ENCODE data around the gene FBXO48.
"Not testable (repeated sequence)": the region's sequence is repeated elsewhere in the genome, so short reads cannot be mapped to it uniquely, and the experiment has no call there.

The FBXO48 gene

GRCh38 chr2:68471385-68471784 is 4.3 kb upstream of the FBXO48 start:
- no peak for DNase-seq

GRCh38 chr2:68469935-68470334 is 2.8 kb upstream of the FBXO48 start:
- no peak for DNase-seq

GRCh38 chr2:68468801-68469200 is 1.7 kb upstream of the FBXO48 start:
- DNase-seq: no peak

DNA sequence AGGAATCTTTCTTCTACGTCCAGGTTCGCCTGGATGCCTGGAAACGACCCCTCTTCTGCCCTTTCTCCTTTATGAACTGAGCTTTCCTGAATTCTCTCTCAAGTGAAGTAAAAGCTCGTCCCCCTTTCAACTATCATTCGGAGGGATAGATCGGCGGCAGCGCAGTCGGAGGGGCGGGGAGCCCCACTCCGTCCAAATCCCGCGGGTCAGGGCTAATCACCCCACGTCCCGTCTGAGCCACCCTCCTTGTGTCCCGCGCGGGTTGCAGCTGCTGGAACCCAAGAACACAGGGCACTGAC is 367 bp downstream of the FBXO48 start:
- no peak for DNase-seq

GRCh38 chr2:68466361-68466777 is 725 bp downstream of the FBXO48 start:
- DNase-seq: peak; percentile 28 to 72 (median 52)

- no peak for DNase-seq
These were observed 1.8 kb downstream of the FBXO48 start for GRCh38 chr2:68465081-68465916.

GRCh38 chr2:68464651-68465050 is 2.4 kb downstream of the FBXO48 start:
- DNase-seq: no peak

GRCh38 chr2:68463287-68463877 is 3.7 kb downstream of the FBXO48 start:
- DNase-seq: peak in 3 of 6 experiments; percentile 22 to 67 (median 54)

DNA sequence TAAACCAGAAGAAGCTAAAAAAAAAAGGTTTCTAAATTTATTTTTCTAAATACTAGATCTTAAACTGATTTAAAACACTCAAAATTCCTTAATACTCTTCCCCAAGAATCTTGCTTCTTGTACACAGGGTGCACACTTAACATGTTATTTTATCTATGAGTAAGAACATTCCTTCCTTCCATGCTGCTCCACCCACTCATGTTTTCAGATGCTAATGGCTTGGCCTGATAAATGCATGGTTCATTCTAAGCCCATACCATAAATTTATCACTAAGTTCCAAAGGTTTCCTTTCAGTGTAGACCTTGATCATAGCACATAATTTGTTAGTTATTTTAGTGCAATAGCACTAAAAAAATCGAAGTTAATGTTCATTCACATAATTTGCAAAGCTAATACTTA is 8.1 kb downstream of the FBXO48 start:
- DNase-seq: no peak

DNA sequence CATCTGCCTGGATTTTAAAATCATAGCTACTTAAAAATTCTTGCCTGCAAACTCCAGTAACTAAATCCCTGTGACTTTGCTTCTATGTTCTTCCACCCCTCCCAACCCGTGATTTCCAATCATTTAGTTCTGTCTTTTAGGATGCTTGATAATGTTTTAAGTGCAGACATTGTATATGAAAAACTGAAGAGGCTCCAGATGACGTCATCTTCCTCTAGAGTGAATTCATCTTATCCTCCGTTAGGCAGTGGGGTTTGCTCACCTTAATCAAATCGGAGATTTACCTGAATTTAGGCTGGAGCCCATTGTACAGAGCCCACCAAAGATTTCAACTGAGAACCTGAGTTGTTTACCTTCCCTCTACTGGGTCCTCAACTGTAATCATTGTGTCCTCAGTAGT is 10.9 kb downstream of the FBXO48 start:
- DNase-seq: no peak

DNA sequence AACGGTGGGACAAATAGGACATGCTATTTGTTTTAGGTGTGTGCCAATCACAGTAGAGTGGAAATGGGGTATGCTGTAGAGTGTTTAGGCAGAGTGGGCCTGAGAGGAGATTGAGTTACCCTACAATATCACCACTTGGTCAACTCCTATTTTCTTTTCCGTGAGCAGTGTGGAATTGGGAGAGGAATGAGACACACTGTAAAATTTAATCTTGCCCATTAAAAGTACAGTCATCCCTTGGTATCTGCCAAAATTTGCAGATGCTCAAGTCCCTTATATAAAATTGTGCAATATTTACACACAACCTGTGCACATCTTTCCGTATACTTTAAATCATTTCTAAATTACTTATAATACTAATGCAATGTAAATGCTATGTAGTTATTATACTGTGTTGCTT is 12.4 kb downstream of the FBXO48 start:
- DNase-seq: no peak

GRCh38 chr2:68453761-68454360 is 13.2 kb downstream of the FBXO48 start:
- no peak for DNase-seq

- peak in 3 of 6 experiments; percentile 41 to 68 (median 54) for DNase-seq
These were observed 14.8 kb downstream of the FBXO48 start for GRCh38 chr2:68452158-68452900.

DNA sequence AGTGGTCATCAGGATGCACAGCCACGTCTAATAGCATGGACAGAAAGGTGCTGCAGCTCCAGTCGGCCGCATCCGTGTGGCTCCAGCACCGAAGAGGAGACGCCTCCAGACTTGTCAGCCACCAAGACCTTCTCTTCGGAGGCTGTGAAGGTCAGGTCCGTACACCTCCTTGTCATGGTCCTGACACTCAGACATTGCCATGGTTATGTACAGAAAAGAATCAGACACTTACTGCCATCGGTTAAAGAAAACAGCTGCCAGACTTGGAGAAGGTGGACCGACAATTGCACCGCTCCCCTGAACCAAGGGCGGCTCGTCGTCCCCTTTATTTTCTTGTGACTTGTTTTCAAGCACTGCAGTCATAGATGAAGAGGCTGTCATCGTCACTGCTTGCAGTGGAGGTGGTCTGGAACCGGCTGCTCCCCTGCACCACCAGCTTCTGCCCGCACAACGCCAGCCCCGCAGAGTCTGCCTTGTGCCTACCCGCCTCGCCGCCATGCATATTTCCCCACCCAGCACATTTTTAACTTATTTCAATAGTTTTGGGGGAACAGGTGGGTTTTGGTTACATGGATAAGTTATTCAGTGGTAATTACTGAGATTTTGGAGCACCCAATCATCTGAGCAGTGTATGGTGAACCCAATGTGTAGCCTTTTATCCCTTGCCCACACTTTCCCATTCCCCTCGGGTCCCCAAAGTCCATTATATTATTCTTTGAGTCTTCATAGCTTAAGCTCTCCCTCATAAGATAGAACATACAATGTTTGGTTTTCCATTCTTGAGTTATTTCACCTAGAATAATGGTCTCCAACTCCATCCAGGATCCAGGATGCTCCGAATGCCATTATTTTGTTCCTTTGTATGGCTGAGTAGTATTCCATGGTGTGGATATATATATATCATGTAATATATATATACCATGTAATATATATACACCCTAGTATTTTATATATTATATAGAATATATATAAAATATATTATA is 18.1 kb downstream of the FBXO48 start:
- peak in 4 of 6 experiments; percentile 19 to 58 (median 43) for DNase-seq

GRCh38 chr2:68447118-68447517 is 20.0 kb downstream of the FBXO48 start:
- DNase-seq: no peak

- not testable (repeated sequence) for DNase-seq
These were observed 20.7 kb downstream of the FBXO48 start for GRCh38 chr2:68446425-68446824.

- DNase-seq: no peak
These were observed 25.1 kb downstream of the FBXO48 start for GRCh38 chr2:68441994-68442322.

DNA sequence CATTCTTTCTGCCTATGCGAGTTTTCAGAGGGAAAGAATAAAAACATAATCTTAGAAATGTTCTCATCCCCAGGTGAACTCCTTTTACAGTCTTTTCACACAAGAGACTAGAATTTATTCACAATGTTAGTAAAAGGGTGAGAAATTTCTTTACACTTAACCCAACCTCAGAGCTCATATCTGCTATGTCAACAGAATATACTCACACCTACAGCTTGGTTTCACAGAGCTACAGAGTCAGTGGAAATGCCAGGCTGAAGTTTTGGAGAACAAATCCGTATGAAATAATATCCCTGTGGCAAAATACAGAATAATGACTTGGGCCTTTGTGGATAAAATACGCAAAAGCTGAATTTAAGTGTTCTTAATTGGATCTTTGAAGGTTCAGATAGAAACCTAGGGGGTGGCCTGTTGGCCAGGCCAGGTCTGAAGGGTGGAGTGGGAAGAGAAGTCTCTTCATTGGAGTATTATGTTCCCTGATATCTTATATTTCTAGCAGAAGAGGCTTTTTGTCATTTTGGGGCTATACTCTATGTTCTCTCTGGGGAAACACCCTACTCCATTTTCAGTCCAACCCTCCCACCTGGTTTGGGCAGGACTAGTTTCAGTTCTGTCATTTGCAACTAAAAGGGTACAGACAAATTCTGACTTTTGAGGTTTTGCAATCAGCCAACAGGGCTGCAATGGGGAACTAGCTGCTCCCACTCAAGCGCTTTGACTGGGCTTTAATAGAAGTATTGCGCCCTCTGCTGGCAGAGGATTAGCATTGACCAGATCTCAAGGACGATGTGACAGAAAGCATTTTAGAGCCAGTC is 25.7 kb downstream of the FBXO48 start:
- DNase-seq: peak; percentile 21 to 77 (median 70)

DNA sequence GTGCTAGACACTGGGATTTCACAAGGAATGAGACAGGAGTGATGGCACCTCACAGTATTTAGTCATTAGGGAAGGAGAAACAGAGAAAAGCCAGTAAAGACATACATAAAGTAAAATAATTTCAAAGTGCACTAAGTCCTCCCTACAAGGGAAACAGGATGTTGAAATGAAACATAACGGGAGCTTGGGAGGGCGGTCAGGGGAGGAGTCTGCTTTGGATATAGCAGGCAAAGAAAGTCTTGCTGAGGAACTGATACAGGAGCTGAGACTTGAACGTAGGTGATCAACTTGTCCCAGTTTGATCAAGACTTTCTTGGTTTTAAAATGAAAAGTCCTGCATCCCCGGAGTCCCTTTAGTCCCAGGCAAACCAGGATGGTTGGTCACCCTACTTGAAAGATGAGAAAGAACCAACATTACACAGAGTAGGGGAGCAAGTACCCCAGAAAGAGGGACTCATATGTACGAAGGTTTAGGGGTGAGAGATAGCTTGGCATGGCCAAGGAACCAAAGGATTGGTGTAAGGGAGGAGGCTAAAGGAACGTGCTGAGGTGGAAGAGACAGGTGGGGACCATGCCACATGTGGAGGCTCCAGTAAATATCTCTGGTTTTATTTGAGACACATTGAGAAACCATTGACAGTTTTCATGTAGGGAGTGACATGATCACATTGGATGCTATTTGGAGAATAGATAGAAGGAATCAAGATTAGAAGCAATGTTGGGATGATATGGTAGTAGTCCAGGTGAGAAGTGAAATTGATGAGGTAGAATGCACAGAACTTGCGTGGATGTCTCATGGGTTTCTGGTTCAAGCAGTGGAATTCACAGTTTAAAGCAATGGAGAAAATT is 28.4 kb downstream of the FBXO48 start:
- DNase-seq: no peak

DNA sequence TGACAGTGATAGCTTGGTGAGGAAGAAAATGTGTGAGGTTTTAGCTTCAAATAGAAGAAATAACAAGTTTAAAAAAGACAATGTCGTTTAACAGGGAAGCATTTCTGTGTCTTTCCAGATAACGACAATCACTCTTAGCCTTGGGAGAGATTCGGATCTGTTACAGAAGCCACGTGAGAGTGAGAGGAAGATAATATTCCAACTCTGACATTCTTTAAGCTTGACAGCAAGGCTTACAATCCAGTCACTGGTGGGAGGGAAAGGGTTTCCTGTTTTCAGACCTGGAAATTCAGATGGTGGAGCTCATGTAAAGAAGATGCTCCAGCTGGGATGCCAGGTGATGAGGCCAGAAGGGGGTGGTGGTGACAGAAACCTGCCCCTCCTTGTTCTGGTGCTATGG is 30.8 kb downstream of the FBXO48 start:
- no peak for DNase-seq

DNA sequence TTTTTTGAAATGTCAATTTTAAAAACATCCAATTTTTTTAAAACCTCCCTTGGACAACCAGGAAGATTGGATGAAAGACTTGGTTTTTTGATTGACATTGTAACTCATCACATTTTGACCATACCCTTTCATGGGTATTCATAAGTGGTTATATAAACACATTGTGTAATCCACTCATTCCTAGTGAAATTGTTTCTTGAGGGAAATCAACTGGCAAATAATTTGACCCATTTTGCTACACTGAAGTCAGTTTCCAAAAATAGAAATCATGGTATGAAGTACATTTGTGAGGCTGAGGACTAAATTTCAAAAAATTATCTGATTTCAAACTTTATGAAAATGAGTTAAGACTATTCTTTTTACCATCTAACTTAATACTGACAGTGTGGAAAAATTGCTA is 31.5 kb downstream of the FBXO48 start:
- no peak for DNase-seq

All from stimulated activated naive CD4-positive, alpha-beta T cell (primary cell).